Measurements from ENCODE around the gene METTL6. TPM values are rescaled to one million over a fixed set of nuclear protein-coding genes. Genes with fewer than 3 reads are reported as not detected.
A peak's percentile ranks its signal among the peaks of the same experiment; 100 is the strongest.
"Not testable (repeated sequence)": the region's sequence is repeated elsewhere in the genome, so short reads cannot be mapped to it uniquely, and the experiment has no call there.

METTL6 gene
- total RNA-seq, 1 donor from 2014 or later = 12.1 TPM

GRCh38 chr3:15451216-15452113 lies 24.1 kb upstream of the METTL6 start:
- no peak for DNase-seq (ENCODE audit: low spot score)

- DNase-seq (ENCODE audit: low spot score) = no peak
These were observed 23.3 kb upstream of the METTL6 start for GRCh38 chr3:15450438-15451215.

GRCh38 chr3:15449489-15450224 lies 22.3 kb upstream of the METTL6 start:
- DNase-seq (ENCODE audit: low spot score) = no peak

- peak; percentile 11 for DNase-seq (ENCODE audit: low spot score)
These were observed 16.6 kb upstream of the METTL6 start for GRCh38 chr3:15443826-15444524.

GRCh38 chr3:15440891-15441290 lies 13.5 kb upstream of the METTL6 start:
- peak; percentile 1 for DNase-seq (ENCODE audit: low spot score)

- no peak for DNase-seq (ENCODE audit: low spot score)
These were observed 12.1 kb upstream of the METTL6 start for GRCh38 chr3:15439476-15439875.

GRCh38 chr3:15438983-15439382 lies 11.6 kb upstream of the METTL6 start:
- DNase-seq (ENCODE audit: low spot score) = no peak

GRCh38 chr3:15436246-15436645 lies 8.9 kb upstream of the METTL6 start:
- no peak for DNase-seq (ENCODE audit: low spot score)

GRCh38 chr3:15434756-15435155 lies 7.4 kb upstream of the METTL6 start:
- no peak for DNase-seq (ENCODE audit: low spot score)

- DNase-seq (ENCODE audit: low spot score) = no peak
These were observed 6.2 kb upstream of the METTL6 start for GRCh38 chr3:15433531-15433930.

GRCh38 chr3:15431256-15431837 lies 4.0 kb upstream of the METTL6 start:
- DNase-seq (ENCODE audit: low spot score) = no peak

- DNase-seq (ENCODE audit: low spot score) = no peak
These were observed 3.3 kb upstream of the METTL6 start for GRCh38 chr3:15430624-15431023.

- DNase-seq (ENCODE audit: low spot score) = no peak
These were observed 1.7 kb upstream of the METTL6 start for GRCh38 chr3:15429080-15429479.

GRCh38 chr3:15428539-15428938 lies 1.2 kb upstream of the METTL6 start:
- no peak for DNase-seq (ENCODE audit: low spot score)

- DNase-seq (ENCODE audit: low spot score) = no peak
These were observed 637 bp upstream of the METTL6 start for GRCh38 chr3:15427981-15428380.

- DNase-seq (ENCODE audit: low spot score) = no peak
These were observed 695 bp downstream of the METTL6 start for GRCh38 chr3:15426579-15427118.

- DNase-seq (ENCODE audit: low spot score) = no peak
These were observed 6.5 kb downstream of the METTL6 start for GRCh38 chr3:15420871-15421270.

- DNase-seq (ENCODE audit: low spot score) = not testable (repeated sequence)
These were observed 16.4 kb downstream of the METTL6 start for GRCh38 chr3:15410966-15411365.

GRCh38 chr3:15409774-15410173 lies 17.6 kb downstream of the METTL6 start:
- no peak for DNase-seq (ENCODE audit: low spot score)

GRCh38 chr3:15409239-15409638 lies 18.1 kb downstream of the METTL6 start:
- DNase-seq (ENCODE audit: low spot score) = no peak
